Upper lobe of left lung (tissue), 4 donors: ENCODE results near the gene MAPK7.

Experiments
- CTCF ChIP-seq, 6 experiments: fragments of 450-650 bp in 4 of 6; fragments of 200-600 bp in 2 of 6; sonication (generic) in 2 of 6; IDR thresholded peaks; one replicate each; pipeline ENCODE4 v1.5.1; 2016 to 2019; ENCODE audit warnings: antibody characterized with exemption in 6 of 6
- POLR2A ChIP-seq, 4 donors: fragments of 450-650 bp; IDR thresholded peaks; one replicate each; pipeline ENCODE4 v1.5.1; 2016 to 2017; ENCODE audit warnings: antibody characterized with exemption in 4 of 4, mild to moderate bottlenecking in 2 of 4

GRCh38 chr17:19380481-19381301, 2.4 kb downstream of the MAPK7 start:
- TF ChIP-seq CTCF (IDR thresholded peaks at IDR 0.05) = no peak
- no peak for TF ChIP-seq POLR2A (IDR thresholded peaks at IDR 0.05)
